ENCODE results near the gene ATP5PD.

DNA sequence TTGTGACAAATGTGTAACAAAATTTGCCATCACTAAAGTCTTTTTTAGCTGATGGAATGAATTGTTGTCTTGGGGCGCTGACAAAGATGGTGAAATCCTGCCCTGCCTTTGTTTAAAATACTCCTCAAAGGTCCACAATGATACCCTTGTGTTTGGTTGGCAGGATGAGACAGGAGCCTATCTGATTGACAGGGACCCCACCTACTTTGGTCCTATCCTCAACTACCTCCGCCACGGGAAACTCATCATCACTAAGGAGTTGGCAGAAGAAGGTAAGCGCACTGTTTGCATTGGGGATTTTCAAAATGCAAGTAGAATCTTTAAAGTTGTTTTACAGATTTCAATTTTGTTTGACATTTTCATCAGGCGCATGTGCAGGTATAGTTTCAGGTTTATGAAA lies 2.3 kb upstream of the ATP5PD start:
- TF ChIP-seq CTCF (IDR thresholded peaks at IDR 0.05; ENCODE audit: low read length) (no peak), EZH2 (IDR thresholded peaks at IDR 0.05; ENCODE audit: borderline replicate concordance, low read length) (no peak)

All from OCI-LY1 (cell line).